ENCODE results near the gene MYOD1.

DNA sequence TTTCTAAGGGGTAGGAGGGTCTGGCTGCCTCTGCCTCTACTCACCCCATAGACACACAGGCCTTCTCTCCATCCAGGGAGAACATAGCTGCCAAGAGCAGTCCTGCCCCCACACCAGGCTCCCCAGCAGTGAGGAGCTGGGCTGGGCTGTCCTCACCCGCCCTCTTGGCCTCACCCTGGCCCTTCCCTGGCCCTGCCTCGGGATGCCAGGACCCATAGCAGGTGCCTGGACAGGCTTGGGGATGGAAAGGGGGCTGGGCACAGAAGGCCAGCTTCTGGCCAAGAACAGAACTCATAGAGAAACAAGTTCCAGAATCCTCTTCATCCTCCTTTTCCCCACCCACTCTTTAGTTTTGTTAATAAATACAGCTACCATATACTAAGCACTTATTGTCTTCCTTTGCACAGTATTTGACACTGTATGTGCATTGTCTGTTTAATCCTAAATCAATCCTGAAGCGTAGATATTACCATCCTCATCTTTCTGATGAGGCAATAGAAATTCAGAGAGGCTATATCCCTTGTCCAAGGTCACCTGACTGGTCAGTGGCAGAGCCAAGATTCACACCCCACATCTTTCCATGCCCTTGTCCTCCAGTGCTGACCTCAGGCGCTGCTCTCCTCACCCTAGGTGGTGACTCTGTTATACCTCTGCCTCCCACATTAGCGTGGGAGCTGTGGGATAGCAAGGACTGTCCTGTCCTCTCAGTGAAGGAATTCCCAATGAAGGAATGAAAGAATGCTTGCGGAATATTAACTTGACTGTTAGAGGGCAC lies 22.0 kb upstream of the MYOD1 start:
- TF ChIP-seq, protein P1, sequence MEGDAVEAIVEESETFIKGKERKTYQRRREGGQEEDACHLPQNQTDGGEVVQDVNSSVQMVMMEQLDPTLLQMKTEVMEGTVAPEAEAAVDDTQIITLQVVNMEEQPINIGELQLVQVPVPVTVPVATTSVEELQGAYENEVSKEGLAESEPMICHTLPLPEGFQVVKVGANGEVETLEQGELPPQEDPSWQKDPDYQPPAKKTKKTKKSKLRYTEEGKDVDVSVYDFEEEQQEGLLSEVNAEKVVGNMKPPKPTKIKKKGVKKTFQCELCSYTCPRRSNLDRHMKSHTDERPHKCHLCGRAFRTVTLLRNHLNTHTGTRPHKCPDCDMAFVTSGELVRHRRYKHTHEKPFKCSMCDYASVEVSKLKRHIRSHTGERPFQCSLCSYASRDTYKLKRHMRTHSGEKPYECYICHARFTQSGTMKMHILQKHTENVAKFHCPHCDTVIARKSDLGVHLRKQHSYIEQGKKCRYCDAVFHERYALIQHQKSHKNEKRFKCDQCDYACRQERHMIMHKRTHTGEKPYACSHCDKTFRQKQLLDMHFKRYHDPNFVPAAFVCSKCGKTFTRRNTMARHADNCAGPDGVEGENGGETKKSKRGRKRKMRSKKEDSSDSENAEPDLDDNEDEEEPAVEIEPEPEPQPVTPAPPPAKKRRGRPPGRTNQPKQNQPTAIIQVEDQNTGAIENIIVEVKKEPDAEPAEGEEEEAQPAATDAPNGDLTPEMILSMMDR (IDR thresholded peaks at IDR 0.05; ENCODE audit: low read length): no peak
- no peak for TF ChIP-seq EZH2phosphoT487 (IDR thresholded peaks at IDR 0.05; ENCODE audit: low read length)
- TF ChIP-seq EZH2 (optimal IDR thresholded peaks at IDR 0.05; ENCODE audit: low read depth, low read length): no peak
